ENCODE results near the gene SNRNP200. TPM values are rescaled to one million over a fixed set of nuclear protein-coding genes. Genes with fewer than 3 reads are reported as not detected.

SNRNP200 gene
- total and polyA plus RNA-seq, 3 donors from 2014 or later = 165 to 202 (median 181) TPM

- no peak for DNase-seq
- intact Hi-C loops (cut with DNase I; ENCODE audit: low total_unique reads) = no loop called here
- Histone ChIP-seq H3K4me1 (peaks cover 12% of the 10 kb centered on the region), H3K27ac (no peak overlapping the region), H3K27me3 (no peaks in the 10 kb centered on the region), H3K4me3 (no peak overlapping the region), H3K9me3 (no peaks in the 10 kb centered on the region), H3K36me3 (ENCODE audit: low read depth, missing control alignments) (no peaks in the 10 kb centered on the region)
- TF ChIP-seq, protein P1, sequence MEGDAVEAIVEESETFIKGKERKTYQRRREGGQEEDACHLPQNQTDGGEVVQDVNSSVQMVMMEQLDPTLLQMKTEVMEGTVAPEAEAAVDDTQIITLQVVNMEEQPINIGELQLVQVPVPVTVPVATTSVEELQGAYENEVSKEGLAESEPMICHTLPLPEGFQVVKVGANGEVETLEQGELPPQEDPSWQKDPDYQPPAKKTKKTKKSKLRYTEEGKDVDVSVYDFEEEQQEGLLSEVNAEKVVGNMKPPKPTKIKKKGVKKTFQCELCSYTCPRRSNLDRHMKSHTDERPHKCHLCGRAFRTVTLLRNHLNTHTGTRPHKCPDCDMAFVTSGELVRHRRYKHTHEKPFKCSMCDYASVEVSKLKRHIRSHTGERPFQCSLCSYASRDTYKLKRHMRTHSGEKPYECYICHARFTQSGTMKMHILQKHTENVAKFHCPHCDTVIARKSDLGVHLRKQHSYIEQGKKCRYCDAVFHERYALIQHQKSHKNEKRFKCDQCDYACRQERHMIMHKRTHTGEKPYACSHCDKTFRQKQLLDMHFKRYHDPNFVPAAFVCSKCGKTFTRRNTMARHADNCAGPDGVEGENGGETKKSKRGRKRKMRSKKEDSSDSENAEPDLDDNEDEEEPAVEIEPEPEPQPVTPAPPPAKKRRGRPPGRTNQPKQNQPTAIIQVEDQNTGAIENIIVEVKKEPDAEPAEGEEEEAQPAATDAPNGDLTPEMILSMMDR (IDR thresholded peaks at IDR 0.05) = no peak
- TF ChIP-seq POLR2A (IDR thresholded peaks at IDR 0.05) = no peak
- whole genome bisulfite sequencing, 2 donors = 92 to 94% methylated on average over 4 of the region's 4 CpGs
Measured at GRCh38 chr2:96317584-96317997, 12.2 kb upstream of the SNRNP200 start.

DNA sequence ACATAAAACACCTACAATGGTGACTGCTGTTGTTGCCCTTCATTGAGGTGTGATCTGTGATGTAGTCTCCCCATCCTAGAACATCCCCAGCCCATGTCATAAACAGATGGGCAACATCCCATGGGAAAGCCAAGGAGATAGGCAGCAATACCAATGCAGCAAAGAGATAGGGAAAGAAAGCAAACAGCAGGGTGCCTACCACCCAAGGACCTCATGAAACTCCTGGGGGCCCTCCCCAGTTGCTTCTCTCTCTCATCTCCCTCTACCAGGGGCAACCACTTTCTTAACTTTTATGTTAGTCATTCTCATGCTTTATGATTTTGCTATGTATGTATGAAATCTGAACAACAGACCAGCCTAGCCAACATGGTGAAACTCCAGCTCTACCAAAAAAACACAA lies 11.7 kb upstream of the SNRNP200 start:
- no peak for DNase-seq
- Histone ChIP-seq H3K4me1 (peaks cover 11% of the 10 kb centered on the region), H3K36me3 (ENCODE audit: low read depth, missing control alignments) (no peaks in the 10 kb centered on the region), H3K9me3 (no peaks in the 10 kb centered on the region), H3K27ac (no peak overlapping the region), H3K27me3 (no peaks in the 10 kb centered on the region), H3K4me3 (no peak overlapping the region)
- no peak for TF ChIP-seq POLR2A (IDR thresholded peaks at IDR 0.05)
- TF ChIP-seq, protein P1 (IDR thresholded peaks at IDR 0.05) = no peak
- intact Hi-C loops (cut with DNase I; ENCODE audit: low total_unique reads) = no loop called here

- Histone ChIP-seq H3K27ac (no peak overlapping the region), H3K4me1 (no peaks in the 10 kb centered on the region), H3K27me3 (no peaks in the 10 kb centered on the region), H3K4me3 (no peak overlapping the region), H3K36me3 (ENCODE audit: low read depth, missing control alignments) (no peaks in the 10 kb centered on the region), H3K9me3 (no peaks in the 10 kb centered on the region)
- intact Hi-C loops (cut with DNase I; ENCODE audit: low total_unique reads) = no loop called here
- no peak for DNase-seq
- TF ChIP-seq, protein P1 (IDR thresholded peaks at IDR 0.05) = no peak
- no peak for TF ChIP-seq POLR2A (IDR thresholded peaks at IDR 0.05)
- 71% methylated on average over 7 of the region's 7 CpGs for WGBS, 2 donors
Measured at GRCh38 chr2:96315400-96316071, 10.2 kb upstream of the SNRNP200 start.

DNA sequence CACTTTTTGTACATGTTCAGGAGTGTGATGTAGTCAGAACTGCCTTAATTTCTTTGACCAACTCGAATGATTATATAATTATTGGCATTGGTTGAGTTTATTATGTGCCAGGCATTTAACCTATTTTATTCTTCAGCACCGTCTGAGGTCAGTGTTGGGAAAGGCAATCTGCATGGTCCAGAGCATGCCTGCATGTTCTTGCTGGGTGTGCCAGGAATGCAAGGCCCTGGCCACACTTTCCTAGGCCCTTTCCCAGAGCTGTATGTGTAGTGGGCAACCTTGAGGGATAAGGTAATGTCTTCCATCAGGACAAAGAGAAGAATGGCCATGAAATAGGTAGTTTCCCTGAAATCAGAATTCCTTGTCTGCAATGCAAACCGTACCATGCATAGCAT lies 9.7 kb upstream of the SNRNP200 start:
- TF ChIP-seq POLR2A (IDR thresholded peaks at IDR 0.05) = no peak
- TF ChIP-seq, protein P1 (IDR thresholded peaks at IDR 0.05) = no peak
- H3K9me3 ChIP-seq = no peaks in the 10 kb centered on the region
- H3K36me3 ChIP-seq (ENCODE audit: low read depth, missing control alignments) = no peaks in the 10 kb centered on the region
- DNase-seq = no peak
- H3K4me1 ChIP-seq = no peaks in the 10 kb centered on the region
- H3K27me3 ChIP-seq = no peaks in the 10 kb centered on the region
- intact Hi-C loops (cut with DNase I; ENCODE audit: low total_unique reads) = no loop called here
- no peak overlapping the region for H3K27ac ChIP-seq
- WGBS, 2 donors = 71 to 80% methylated on average over 3 of the region's 3 CpGs
- no peak overlapping the region for H3K4me3 ChIP-seq

- intact Hi-C loops (cut with DNase I; ENCODE audit: low total_unique reads) = no loop called here
- Histone ChIP-seq H3K27ac (no peak overlapping the region), H3K27me3 (no peaks in the 10 kb centered on the region), H3K4me3 (no peak overlapping the region), H3K4me1 (peaks cover 12% of the 10 kb centered on the region), H3K9me3 (no peaks in the 10 kb centered on the region), H3K36me3 (ENCODE audit: low read depth, missing control alignments) (no peaks in the 10 kb centered on the region)
- no peak for DNase-seq
- WGBS, 2 donors = 79 to 88% methylated on average over 5 of the region's 5 CpGs
- no peak for TF ChIP-seq POLR2A (IDR thresholded peaks at IDR 0.05)
- TF ChIP-seq, protein P1 (IDR thresholded peaks at IDR 0.05) = no peak
Measured at GRCh38 chr2:96308248-96308647, 2.9 kb upstream of the SNRNP200 start.
